Activated B cell treated with CpG ODN at 0.5 μM for 24 hours (primary cell): ENCODE data around the gene PLXNB1. TPM values are rescaled to one million over a fixed set of nuclear protein-coding genes. Genes with fewer than 3 reads are reported as not detected.

ENCODE experiments used
- ATAC-seq: fragments of 200-7000 bp; cut with Tn5 transposase; one replicate; pipeline ENCODE4 v1.10.0; 2021; ENCODE audit warnings: low read depth, mild to moderate bottlenecking, moderate library complexity
- CTCF ChIA-PET: fragments of 350-600 bp; sonication (Branson Sonifier 250); formaldehyde crosslinking; loops from one replicate; lab custom pipeline; 2021; ENCODE audit warnings: antibody characterized with exemption; lab: Charles Lee
- POLR2A ChIA-PET: fragments of 350-600 bp; sonication (Branson Sonifier 250); formaldehyde crosslinking; loops from one replicate; lab custom pipeline; 2021; ENCODE audit warnings: antibody characterized with exemption; lab: Charles Lee
- DNase-seq: peaks from one replicate; pipeline ENCODE4 v3.0.0; 2022
- H3K27ac Mint-ChIP-seq: one replicate; pipeline ENCODE4 v1.8.0; 2020; ENCODE audit warnings: mixed read lengths
- H3K27me3 Mint-ChIP-seq: one replicate; pipeline ENCODE4 v1.8.0; 2021; ENCODE audit warnings: mixed read lengths
- H3K36me3 Mint-ChIP-seq: one replicate; pipeline ENCODE4 v1.8.0; 2021; ENCODE audit warnings: low read depth, mixed read lengths
- H3K4me1 Mint-ChIP-seq: one replicate; pipeline ENCODE4 v1.8.0; 2021; ENCODE audit warnings: mixed read lengths
- H3K4me3 Mint-ChIP-seq: one replicate; pipeline ENCODE4 v1.8.0; 2020; ENCODE audit warnings: mild to moderate bottlenecking, mixed read lengths
- H3K9me3 Mint-ChIP-seq: one replicate; pipeline ENCODE4 v1.8.0; 2020; ENCODE audit warnings: mixed read lengths
- CTCF ChIP-seq: fragments of 200-600 bp; IDR thresholded peaks from one replicate; pipeline ENCODE4 v1.8.0; 2022; ENCODE audit warnings: antibody characterized with exemption, mild to moderate bottlenecking
- intact Hi-C: fragments of 100-400 bp; cut with micrococcal nuclease; formaldehyde crosslinking; loops from one replicate; pipeline ENCODE4 v1.15.1; 2024
- total RNA-seq: library from RNA; stranded (reverse); gene quantifications from 2 replicates; pipeline ENCODE4 v1.2.3, GENCODE V29; 2022

PLXNB1 gene
- total RNA-seq, 1 donor from 2014 or later, result 3.5 TPM

GRCh38 chr3:48398701-48399386, 31.0 kb downstream of the PLXNB1 start:
- no peak for DNase-seq
- peaks cover 11% of the 10 kb centered on the region for H3K27me3 Mint-ChIP-seq
- H3K9me3 Mint-ChIP-seq, result no peaks in the 10 kb centered on the region
- no peak overlapping the region for H3K4me3 Mint-ChIP-seq
- ChIA-PET POLR2A (no interaction called here), CTCF (interaction anchor here (0.8 to 4.2 kb wide), 5 partner anchors 37 to 341 kb away, joined by 3 to 206 read pairs (median 64); partner anchors contain the start of genes CCDC51, PLXNB1 and TMA7)
- no peaks in the 10 kb centered on the region for H3K36me3 Mint-ChIP-seq
- no peaks in the 10 kb centered on the region for H3K4me1 Mint-ChIP-seq
- ATAC-seq, result no peak
- intact Hi-C loops, result no loop called here
- H3K27ac Mint-ChIP-seq, result no peak overlapping the region
- no peak for TF ChIP-seq CTCF

GRCh38 chr3:48397767-48398681, 31.9 kb downstream of the PLXNB1 start:
- Mint-ChIP-seq H3K9me3 (no peaks in the 10 kb centered on the region), H3K27me3 (peaks cover 14% of the 10 kb centered on the region), H3K36me3 (no peaks in the 10 kb centered on the region), H3K4me3 (no peak overlapping the region), H3K4me1 (no peaks in the 10 kb centered on the region), H3K27ac (no peak overlapping the region)
- ATAC-seq (no peak), DNase-seq (no peak)
- intact Hi-C loops, result no loop called here
- ChIA-PET POLR2A (no interaction called here), CTCF (interaction anchor here (0.8 kb wide), 1 partner anchor 41 kb away, joined by 3 read pairs; no protein-coding TSS in a partner anchor)
- no peak for TF ChIP-seq CTCF

- Mint-ChIP-seq H3K4me1 (no peaks in the 10 kb centered on the region), H3K27me3 (peaks cover 24% of the 10 kb centered on the region), H3K36me3 (no peaks in the 10 kb centered on the region), H3K4me3 (no peak overlapping the region), H3K27ac (no peak overlapping the region), H3K9me3 (no peaks in the 10 kb centered on the region)
- DNase-seq, result no peak
- intact Hi-C loops, result no loop called here
- ChIA-PET CTCF (no interaction called here), POLR2A (no interaction called here)
- ATAC-seq, result no peak
- no peak for TF ChIP-seq CTCF
Measured at GRCh38 chr3:48395714-48396113, 34.2 kb downstream of the PLXNB1 start.

- Mint-ChIP-seq H3K4me3 (no peak overlapping the region), H3K9me3 (no peaks in the 10 kb centered on the region), H3K36me3 (no peaks in the 10 kb centered on the region), H3K27me3 (peaks cover 28% of the 10 kb centered on the region), H3K4me1 (no peaks in the 10 kb centered on the region), H3K27ac (no peak overlapping the region)
- POLR2A ChIA-PET, result no interaction called here
- CTCF ChIA-PET, result no interaction called here
- no peak for DNase-seq
- no peak for TF ChIP-seq CTCF
- no peak for ATAC-seq
- intact Hi-C loops, result no loop called here
Measured at GRCh38 chr3:48394391-48394790, 35.5 kb downstream of the PLXNB1 start.

GRCh38 chr3:48388966-48389365, 40.9 kb downstream of the PLXNB1 start:
- ChIA-PET CTCF (no interaction called here), POLR2A (interaction anchor here (0.6 kb wide), 2 partner anchors 109 to 300 kb away, joined by 3 to 4 read pairs; no protein-coding TSS in a partner anchor)
- peaks cover 2% of the 10 kb centered on the region for H3K9me3 Mint-ChIP-seq
- no peaks in the 10 kb centered on the region for H3K36me3 Mint-ChIP-seq
- no peak for ATAC-seq
- no peak for TF ChIP-seq CTCF
- no peak overlapping the region for H3K4me3 Mint-ChIP-seq
- intact Hi-C loops, result no loop called here
- DNase-seq, result no peak
- no peaks in the 10 kb centered on the region for H3K4me1 Mint-ChIP-seq
- H3K27me3 Mint-ChIP-seq, result peaks cover 32% of the 10 kb centered on the region
- H3K27ac Mint-ChIP-seq, result no peak overlapping the region
